Activated CD8-positive, alpha-beta T cell treated with anti-CD3 and anti-CD28 coated beads, Interleukin-2, amount 10 ng/mL, durations not matched to agents 7 days and 5 days (primary cell): ENCODE data around the gene SELENOW. TPM values are rescaled to one million over a fixed set of nuclear protein-coding genes. Genes with fewer than 3 reads are reported as not detected.
"Not testable (repeated sequence)": the region's sequence is repeated elsewhere in the genome, so short reads cannot be mapped to it uniquely, and the experiment has no call there.

Source experiments
- ATAC-seq: fragments of 150-1000 bp; cut with Tn5 transposase; one replicate; pipeline ENCODE4 v1.10.0; 2021; ENCODE audit warnings: moderate library complexity
- CTCF ChIA-PET: fragments of 350-600 bp; sonication (Branson Sonifier 250); formaldehyde crosslinking; loops from one replicate; lab custom pipeline; 2021; ENCODE audit warnings: antibody characterized with exemption; lab: Charles Lee
- POLR2A ChIA-PET: fragments of 350-600 bp; sonication (Branson Sonifier 250); formaldehyde crosslinking; loops from one replicate; lab custom pipeline; 2021; ENCODE audit warnings: antibody characterized with exemption; lab: Charles Lee
- DNase-seq: peaks from one replicate; pipeline ENCODE4 v3.0.0-alpha.2; 2020
- H3K27ac Mint-ChIP-seq: one replicate; pipeline ENCODE4 v1.8.0; 2021; ENCODE audit warnings: mild to moderate bottlenecking, mixed read lengths
- H3K27me3 Mint-ChIP-seq: one replicate; pipeline ENCODE4 v1.8.0; 2021; ENCODE audit warnings: low read depth, mixed read lengths
- H3K36me3 Mint-ChIP-seq: one replicate; pipeline ENCODE4 v1.8.0; 2021; ENCODE audit warnings: low read depth, mixed read lengths
- H3K4me1 Mint-ChIP-seq: one replicate; pipeline ENCODE4 v1.8.0; 2021; ENCODE audit warnings: low read depth, mixed read lengths
- H3K4me3 Mint-ChIP-seq: one replicate; pipeline ENCODE4 v1.8.0; 2021; ENCODE audit warnings: mild to moderate bottlenecking, mixed read lengths
- H3K9me3 Mint-ChIP-seq: one replicate; pipeline ENCODE4 v1.8.0; 2022; ENCODE audit warnings: mixed read lengths; ENCODE audit not compliant: insufficient read depth
- total RNA-seq, 2 experiments: library from RNA; stranded (reverse); gene quantifications; one replicate each; pipeline ENCODE4 v1.2.3, GENCODE V29; 2021

Gene SELENOW
- total RNA-seq, 2 experiments from 2014 or later, result 132 to 140 TPM

DNA sequence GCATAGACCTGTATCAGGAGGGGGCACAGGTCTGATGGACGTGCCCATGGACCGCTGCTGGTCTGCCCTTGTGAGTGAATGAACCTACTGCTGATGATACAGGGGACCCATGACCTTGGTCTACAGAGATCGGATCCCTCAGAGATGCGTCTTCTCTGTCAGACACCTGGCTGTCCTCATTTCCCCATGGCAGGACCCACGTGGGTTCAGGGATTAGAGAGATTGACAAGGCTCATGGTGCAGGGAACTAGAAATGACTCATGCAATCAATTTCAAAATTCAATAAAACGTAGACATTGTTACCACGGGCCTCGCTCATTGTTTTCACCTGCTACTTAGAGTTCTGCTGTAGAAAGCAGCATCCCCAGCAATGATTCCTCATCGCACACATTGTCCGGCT, 26.8 kb downstream of the SELENOW start:
- ChIA-PET POLR2A (no interaction called here), CTCF (interaction anchor here (1.2 kb wide), 1 partner anchor 9 kb away, joined by 3 read pairs; no protein-coding TSS in a partner anchor)
- H3K27ac Mint-ChIP-seq, result no peak overlapping the region
- H3K36me3 Mint-ChIP-seq, result no peaks in the 10 kb centered on the region
- no peaks in the 10 kb centered on the region for H3K27me3 Mint-ChIP-seq
- DNase-seq, result no peak
- no peak overlapping the region for H3K4me3 Mint-ChIP-seq
- H3K4me1 Mint-ChIP-seq, result no peaks in the 10 kb centered on the region
- H3K9me3 Mint-ChIP-seq, result no peaks in the 10 kb centered on the region
- no peak for ATAC-seq

- CTCF ChIA-PET, result interaction anchor here (0.8 to 1.2 kb wide), 3 partner anchors 8 to 63 kb away, joined by 3 to 4 read pairs (median 3); no protein-coding TSS in a partner anchor
- POLR2A ChIA-PET, result no interaction called here
- Mint-ChIP-seq H3K27ac (no peak overlapping the region), H3K4me3 (no peak overlapping the region), H3K36me3 (no peaks in the 10 kb centered on the region), H3K4me1 (no peaks in the 10 kb centered on the region), H3K9me3 (no peaks in the 10 kb centered on the region), H3K27me3 (no peaks in the 10 kb centered on the region)
- ATAC-seq (no peak), DNase-seq (no peak)
These were observed 27.9 kb downstream of the SELENOW start for GRCh38 chr19:47806435-47806834.

GRCh38 chr19:47813304-47813994, 34.9 kb downstream of the SELENOW start:
- H3K4me1 Mint-ChIP-seq, result no peaks in the 10 kb centered on the region
- no peaks in the 10 kb centered on the region for H3K36me3 Mint-ChIP-seq
- DNase-seq (peak; percentile 82), ATAC-seq (peak; percentile 92)
- no peak overlapping the region for H3K27ac Mint-ChIP-seq
- POLR2A ChIA-PET, result no interaction called here
- CTCF ChIA-PET, result interaction anchor here (0.8 kb wide), 1 partner anchor 19 kb away, joined by 4 read pairs; no protein-coding TSS in a partner anchor
- H3K4me3 Mint-ChIP-seq, result no peak overlapping the region
- peaks cover 4% of the 10 kb centered on the region for H3K27me3 Mint-ChIP-seq
- no peaks in the 10 kb centered on the region for H3K9me3 Mint-ChIP-seq

GRCh38 chr19:47813995-47814328, 35.5 kb downstream of the SELENOW start:
- Mint-ChIP-seq H3K9me3 (no peaks in the 10 kb centered on the region), H3K27me3 (peaks cover 9% of the 10 kb centered on the region), H3K4me3 (no peak overlapping the region), H3K36me3 (no peaks in the 10 kb centered on the region), H3K4me1 (no peaks in the 10 kb centered on the region), H3K27ac (no peak overlapping the region)
- ChIA-PET POLR2A (no interaction called here), CTCF (interaction anchor here (1.0 to 1.1 kb wide), 3 partner anchors 8 to 51 kb away, joined by 3 to 7 read pairs (median 3); no protein-coding TSS in a partner anchor)
- DNase-seq (no peak), ATAC-seq (peak; percentile 15)

GRCh38 chr19:47816270-47816669, 37.8 kb downstream of the SELENOW start:
- H3K36me3 Mint-ChIP-seq, CTCF ChIA-PET, H3K27ac Mint-ChIP-seq, H3K9me3 Mint-ChIP-seq, POLR2A ChIA-PET, H3K4me3 Mint-ChIP-seq, DNase-seq, H3K4me1 Mint-ChIP-seq, ATAC-seq: not testable (repeated sequence)
- peaks cover 28% of the 10 kb centered on the region for H3K27me3 Mint-ChIP-seq

DNA sequence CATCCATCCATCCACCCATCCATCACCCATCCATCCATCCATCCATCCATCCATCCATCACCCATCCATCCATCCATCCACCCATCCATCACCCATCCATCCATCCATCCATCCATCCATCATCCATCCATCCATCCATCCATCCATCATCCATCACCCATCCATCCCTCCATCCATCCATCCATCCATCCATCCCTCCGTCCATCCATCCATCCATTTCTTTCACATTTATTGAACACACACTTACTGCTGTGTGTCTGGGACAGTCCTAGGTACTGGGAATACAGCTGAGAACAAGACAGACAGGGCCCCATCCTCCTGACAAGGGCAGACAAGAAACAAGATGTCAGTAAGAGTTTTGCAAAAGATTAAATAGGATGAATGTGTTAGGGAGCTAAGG, 39.7 kb downstream of the SELENOW start:
- H3K27me3 Mint-ChIP-seq, result peaks cover 32% of the 10 kb centered on the region
- H3K4me1 Mint-ChIP-seq, H3K27ac Mint-ChIP-seq, H3K4me3 Mint-ChIP-seq, CTCF ChIA-PET, POLR2A ChIA-PET, ATAC-seq, DNase-seq, H3K36me3 Mint-ChIP-seq, H3K9me3 Mint-ChIP-seq: not testable (repeated sequence)

DNA sequence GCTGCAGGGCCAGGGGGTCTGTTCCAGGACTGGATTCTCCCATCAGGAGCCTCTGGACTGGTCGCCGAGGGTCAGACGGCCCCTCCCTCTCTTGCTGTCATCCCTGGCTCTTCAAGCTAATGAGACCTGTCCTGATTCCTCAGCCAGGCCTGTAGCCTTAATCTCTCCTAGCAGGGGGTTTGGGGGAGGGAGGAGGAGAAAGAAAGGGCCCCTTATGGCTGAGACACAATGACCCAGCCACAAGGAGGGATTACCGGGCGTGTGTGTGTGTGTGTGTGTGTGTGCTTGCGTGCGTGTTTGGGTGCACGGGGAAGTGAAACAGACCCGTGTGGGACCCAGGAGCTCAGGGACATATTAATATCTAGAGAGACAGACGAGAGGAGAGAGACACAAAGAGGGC, 41.4 kb downstream of the SELENOW start:
- H3K9me3 Mint-ChIP-seq, result no peaks in the 10 kb centered on the region
- H3K27me3 Mint-ChIP-seq, result peaks cover 32% of the 10 kb centered on the region
- no peaks in the 10 kb centered on the region for H3K36me3 Mint-ChIP-seq
- POLR2A ChIA-PET, result no interaction called here
- ATAC-seq, result no peak
- CTCF ChIA-PET, result no interaction called here
- H3K4me3 Mint-ChIP-seq, result no peak overlapping the region
- H3K4me1 Mint-ChIP-seq, result no peaks in the 10 kb centered on the region
- H3K27ac Mint-ChIP-seq, result no peak overlapping the region
- no peak for DNase-seq

DNA sequence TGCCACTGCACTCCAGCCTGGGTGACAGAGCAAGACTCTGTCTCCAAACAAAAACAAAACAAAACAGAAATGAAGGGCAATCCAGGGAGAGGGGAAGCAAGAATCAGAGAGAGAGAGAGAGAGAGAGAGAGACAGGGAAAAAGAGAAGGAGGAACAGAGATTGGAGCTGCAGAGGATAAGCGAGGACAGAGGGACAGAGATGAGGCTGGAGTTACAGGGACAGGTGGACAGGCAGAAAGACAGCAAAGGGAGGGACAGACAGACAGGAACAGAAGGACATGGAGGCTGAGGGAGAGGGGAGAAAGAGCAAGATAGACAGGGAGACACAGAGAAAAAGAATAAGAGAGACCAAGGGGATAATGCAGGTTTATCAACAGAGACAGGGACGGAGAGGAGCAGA, 41.9 kb downstream of the SELENOW start:
- Mint-ChIP-seq H3K27ac (no peak overlapping the region), H3K9me3 (no peaks in the 10 kb centered on the region), H3K27me3 (peaks cover 32% of the 10 kb centered on the region), H3K36me3 (no peaks in the 10 kb centered on the region), H3K4me1 (no peaks in the 10 kb centered on the region), H3K4me3 (no peak overlapping the region)
- ChIA-PET POLR2A (no interaction called here), CTCF (no interaction called here)
- ATAC-seq (no peak), DNase-seq (no peak)

- Mint-ChIP-seq H3K36me3 (no peaks in the 10 kb centered on the region), H3K9me3 (no peaks in the 10 kb centered on the region), H3K4me3 (no peak within 1 kb of the TSS), H3K27me3 (peaks cover 32% of the 10 kb centered on the region), H3K4me1 (no peaks in the 10 kb centered on the region), H3K27ac (no peak within 1 kb of the TSS)
- POLR2A ChIA-PET, result no interaction called here
- CTCF ChIA-PET, result no interaction called here
- DNase-seq, result no peak
- ATAC-seq, result no peak
These were observed 43.0 kb downstream of the SELENOW start, which contains the start of gene CRX for GRCh38 chr19:47821460-47822020. CRX (plus strand) TSS chr19:47821937; CDS start chr19:47834444, 12,507 bp downstream.

- H3K27ac Mint-ChIP-seq, result no peak overlapping the region
- CTCF ChIA-PET, result interaction anchor here (2.2 kb wide), 1 partner anchor 45 kb away, joined by 5 read pairs; no protein-coding TSS in a partner anchor
- H3K4me3 Mint-ChIP-seq, result no peak overlapping the region
- no peaks in the 10 kb centered on the region for H3K9me3 Mint-ChIP-seq
- H3K27me3 Mint-ChIP-seq, result peaks cover 19% of the 10 kb centered on the region
- H3K36me3 Mint-ChIP-seq, result no peaks in the 10 kb centered on the region
- no peak for ATAC-seq
- no peak for DNase-seq
- POLR2A ChIA-PET, result no interaction called here
- no peaks in the 10 kb centered on the region for H3K4me1 Mint-ChIP-seq
These were observed 45.9 kb downstream of the SELENOW start for GRCh38 chr19:47824396-47824795.

DNA sequence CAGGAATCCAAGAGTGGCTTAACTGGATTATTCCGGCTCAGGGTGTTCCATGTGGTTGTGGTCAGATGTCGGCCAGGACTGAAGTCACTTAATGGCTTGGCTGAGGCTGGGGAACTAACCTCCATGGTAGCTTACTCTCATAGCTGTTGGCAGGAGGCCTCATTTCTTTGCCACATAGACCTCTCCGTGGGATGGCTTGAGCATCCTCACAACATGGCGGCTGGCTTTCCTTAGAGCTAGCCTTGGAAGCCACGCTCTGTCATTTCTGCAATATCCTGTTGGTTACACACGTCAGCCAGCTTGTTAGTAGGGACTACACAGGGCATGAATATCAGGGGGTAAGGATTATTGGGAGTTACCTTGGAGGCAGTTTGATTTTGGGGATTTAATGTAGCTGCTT, 48.3 kb downstream of the SELENOW start:
- Mint-ChIP-seq H3K9me3 (no peaks in the 10 kb centered on the region), H3K36me3 (no peaks in the 10 kb centered on the region), H3K27me3 (peaks cover 3% of the 10 kb centered on the region), H3K4me3 (no peak overlapping the region), H3K4me1 (no peaks in the 10 kb centered on the region), H3K27ac (no peak overlapping the region)
- CTCF ChIA-PET, result interaction anchor here (1.0 kb wide), 1 partner anchor 37 kb away, joined by 3 read pairs; no protein-coding TSS in a partner anchor
- ATAC-seq (no peak), DNase-seq (no peak)
- POLR2A ChIA-PET, result no interaction called here

- Mint-ChIP-seq H3K36me3 (no peaks in the 10 kb centered on the region), H3K9me3 (no peaks in the 10 kb centered on the region), H3K4me1 (no peaks in the 10 kb centered on the region), H3K27me3 (no peaks in the 10 kb centered on the region), H3K4me3 (no peak overlapping the region), H3K27ac (no peak overlapping the region)
- POLR2A ChIA-PET, result no interaction called here
- CTCF ChIA-PET, result no interaction called here
- DNase-seq (no peak), ATAC-seq (no peak)
These were observed 54.2 kb downstream of the SELENOW start for GRCh38 chr19:47832723-47833122.
